MM.1S (cell line): ENCODE data around the gene ZNF410.

Source experiments
- DNase-seq: peaks from one replicate; pipeline ENCODE4 v3.0.0-alpha.2; 2015
- H2AFZ ChIP-seq: fragments of 300-600 bp; sonication (generic); 2 replicates; pipeline ENCODE4 v1.6.0; 2016; ENCODE audit warnings: antibody characterized with exemption, low read length
- H3F3A ChIP-seq: fragments of 300-600 bp; sonication (generic); 2 replicates; pipeline ENCODE4 v1.6.1; 2016; ENCODE audit warnings: mild to moderate bottlenecking, antibody characterized with exemption, low read length, moderate library complexity, mixed read lengths; ENCODE audit not compliant: insufficient read depth
- H3K27ac ChIP-seq: fragments of 300-600 bp; sonication (generic); 2 replicates; pipeline ENCODE4 v1.5.1; 2016; ENCODE audit warnings: mild to moderate bottlenecking, low read length
- H3K27me3 ChIP-seq: fragments of 300-600 bp; sonication (generic); replicated peaks from 2 replicates; pipeline ENCODE4 v1.6.0; 2016; ENCODE audit warnings: low read length; ENCODE audit not compliant: insufficient read depth
- H3K36me3 ChIP-seq: fragments of 300-600 bp; sonication (generic); replicated peaks from 2 replicates; pipeline ENCODE4 v1.6.1; 2016; ENCODE audit warnings: mild to moderate bottlenecking, low read length, mixed read lengths; ENCODE audit not compliant: insufficient read depth
- H3K4me1 ChIP-seq: fragments of 300-600 bp; sonication (generic); 2 replicates; pipeline ENCODE4 v1.6.1; 2016; ENCODE audit warnings: low read length, mixed read lengths
- H3K4me2 ChIP-seq: fragments of 300-600 bp; sonication (generic); 2 replicates; pipeline ENCODE4 v1.6.0; 2016; ENCODE audit warnings: low read depth, low read length
- H3K4me3 ChIP-seq: fragments of 300-600 bp; sonication (generic); 2 replicates; pipeline ENCODE4 v1.5.1; 2016; ENCODE audit warnings: low read length, mixed read lengths
- H3K79me2 ChIP-seq: fragments of 300-600 bp; sonication (generic); 2 replicates; pipeline ENCODE4 v1.6.1; 2016; ENCODE audit warnings: mixed run types, low read length, mixed read lengths
- H3K9ac ChIP-seq: fragments of 300-600 bp; sonication (generic); 2 replicates; pipeline ENCODE4 v1.6.1; 2016; ENCODE audit warnings: low read length, mixed read lengths
- H3K9me2 ChIP-seq: fragments of 300-600 bp; sonication (generic); replicated peaks from 2 replicates; pipeline ENCODE4 v1.6.1; 2016; ENCODE audit warnings: mild to moderate bottlenecking, low read length, mixed read lengths; ENCODE audit not compliant: insufficient read depth
- H3K9me3 ChIP-seq: fragments of 300-600 bp; sonication (generic); replicated peaks from 2 replicates; pipeline ENCODE4 v1.6.1; 2016; ENCODE audit warnings: mild to moderate bottlenecking, low read length, mixed read lengths; ENCODE audit not compliant: insufficient read depth
- H4K20me1 ChIP-seq: fragments of 300-600 bp; sonication (generic); 2 replicates; pipeline ENCODE4 v1.6.1; 2016; ENCODE audit warnings: mild to moderate bottlenecking, low read length, moderate library complexity, mixed read lengths; ENCODE audit not compliant: insufficient read depth
- EZH2 ChIP-seq: fragments of 300-600 bp; sonication (generic); optimal IDR thresholded peaks from 2 replicates; pipeline ENCODE3; 2017; ENCODE audit warnings: low read depth, mild to moderate bottlenecking, antibody characterized with exemption, low read length, mixed read lengths
- EZH2phosphoT487 ChIP-seq: fragments of 300-600 bp; sonication (generic); IDR thresholded peaks from 2 replicates; pipeline ENCODE4 v1.6.1; 2018; ENCODE audit warnings: antibody characterized with exemption, low read length
- TF ChIP-seq, protein P1 (sequence below): fragments of 300-600 bp; sonication (generic); IDR thresholded peaks from 2 replicates; pipeline ENCODE4 v1.5.1; 2016; ENCODE audit warnings: antibody characterized with exemption, low read length, mixed read lengths

The ZNF410 gene

GRCh38 chr14:73973497-73973896 lies 86.8 kb downstream of the ZNF410 start:
- Histone ChIP-seq H3K36me3 (no peaks in the 10 kb centered on the region), H3K9ac (no peak overlapping the region), H3K79me2 (no peaks in the 10 kb centered on the region), H2AFZ (no peak overlapping the region), H3K27me3 (no peaks in the 10 kb centered on the region), H4K20me1 (no peaks in the 10 kb centered on the region), H3F3A (no peaks in the 10 kb centered on the region), H3K9me3 (no peaks in the 10 kb centered on the region), H3K4me1 (no peaks in the 10 kb centered on the region), H3K4me3 (no peak overlapping the region), H3K9me2 (no peaks in the 10 kb centered on the region), H3K27ac (no peak overlapping the region), H3K4me2 (no peak overlapping the region)
- DNase-seq: no peak
- TF ChIP-seq, protein P1, sequence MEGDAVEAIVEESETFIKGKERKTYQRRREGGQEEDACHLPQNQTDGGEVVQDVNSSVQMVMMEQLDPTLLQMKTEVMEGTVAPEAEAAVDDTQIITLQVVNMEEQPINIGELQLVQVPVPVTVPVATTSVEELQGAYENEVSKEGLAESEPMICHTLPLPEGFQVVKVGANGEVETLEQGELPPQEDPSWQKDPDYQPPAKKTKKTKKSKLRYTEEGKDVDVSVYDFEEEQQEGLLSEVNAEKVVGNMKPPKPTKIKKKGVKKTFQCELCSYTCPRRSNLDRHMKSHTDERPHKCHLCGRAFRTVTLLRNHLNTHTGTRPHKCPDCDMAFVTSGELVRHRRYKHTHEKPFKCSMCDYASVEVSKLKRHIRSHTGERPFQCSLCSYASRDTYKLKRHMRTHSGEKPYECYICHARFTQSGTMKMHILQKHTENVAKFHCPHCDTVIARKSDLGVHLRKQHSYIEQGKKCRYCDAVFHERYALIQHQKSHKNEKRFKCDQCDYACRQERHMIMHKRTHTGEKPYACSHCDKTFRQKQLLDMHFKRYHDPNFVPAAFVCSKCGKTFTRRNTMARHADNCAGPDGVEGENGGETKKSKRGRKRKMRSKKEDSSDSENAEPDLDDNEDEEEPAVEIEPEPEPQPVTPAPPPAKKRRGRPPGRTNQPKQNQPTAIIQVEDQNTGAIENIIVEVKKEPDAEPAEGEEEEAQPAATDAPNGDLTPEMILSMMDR: no peak
- TF ChIP-seq EZH2phosphoT487 (no peak), EZH2 (no peak)

GRCh38 chr14:73976125-73976524 lies 89.5 kb downstream of the ZNF410 start:
- H3K9ac ChIP-seq: no peak overlapping the region
- no peak overlapping the region for H3K27ac ChIP-seq

GRCh38 chr14:73977896-73978295 lies 91.2 kb downstream of the ZNF410 start:
- Histone ChIP-seq H3K27ac (no peak overlapping the region), H3K4me2 (no peak overlapping the region), H3K79me2 (no peaks in the 10 kb centered on the region), H3K9me3 (no peaks in the 10 kb centered on the region), H4K20me1 (no peaks in the 10 kb centered on the region), H3K27me3 (no peaks in the 10 kb centered on the region), H3K36me3 (no peaks in the 10 kb centered on the region), H2AFZ (no peak overlapping the region), H3K9ac (no peak overlapping the region), H3F3A (no peaks in the 10 kb centered on the region), H3K4me3 (no peak overlapping the region), H3K9me2 (no peaks in the 10 kb centered on the region), H3K4me1 (no peaks in the 10 kb centered on the region)
- DNase-seq: no peak
- TF ChIP-seq EZH2phosphoT487 (no peak), EZH2 (no peak)
- TF ChIP-seq, protein P1: no peak

More at GRCh38 chr14:73976125-73976524, 89.5 kb downstream of the ZNF410 start:
- H3K36me3 ChIP-seq: no peaks in the 10 kb centered on the region
- H3K27me3 ChIP-seq: no peaks in the 10 kb centered on the region
- H2AFZ ChIP-seq: no peak overlapping the region
- H3K4me3 ChIP-seq: no peak overlapping the region
- DNase-seq: no peak
- H3K4me2 ChIP-seq: no peak overlapping the region
- H3K79me2 ChIP-seq: no peaks in the 10 kb centered on the region
- H3F3A ChIP-seq: no peaks in the 10 kb centered on the region
- no peaks in the 10 kb centered on the region for H4K20me1 ChIP-seq
- no peaks in the 10 kb centered on the region for H3K9me2 ChIP-seq
- no peaks in the 10 kb centered on the region for H3K9me3 ChIP-seq
- H3K4me1 ChIP-seq: no peaks in the 10 kb centered on the region
- TF ChIP-seq, protein P1: no peak
- TF ChIP-seq EZH2 (no peak), EZH2phosphoT487 (no peak)
